DOHH2 (cell line): ENCODE measurements around the gene MED13L.

Experiments
- EZH2phosphoT487 ChIP-seq: fragments of 200-600 bp; sonication (generic); IDR thresholded peaks from 2 replicates; pipeline ENCODE4 v1.6.1; 2017; ENCODE audit warnings: borderline replicate concordance, mild to moderate bottlenecking, antibody characterized with exemption, low read length, moderate library complexity, mixed read lengths
- TF ChIP-seq, protein P1 (sequence below): fragments of 200-600 bp; sonication (generic); IDR thresholded peaks from one replicate; pipeline ENCODE4 v1.5.1; 2014; ENCODE audit warnings: antibody characterized with exemption, mild to moderate bottlenecking, low read depth, low read length; ENCODE audit not compliant: poor library complexity, severe bottlenecking

DNA sequence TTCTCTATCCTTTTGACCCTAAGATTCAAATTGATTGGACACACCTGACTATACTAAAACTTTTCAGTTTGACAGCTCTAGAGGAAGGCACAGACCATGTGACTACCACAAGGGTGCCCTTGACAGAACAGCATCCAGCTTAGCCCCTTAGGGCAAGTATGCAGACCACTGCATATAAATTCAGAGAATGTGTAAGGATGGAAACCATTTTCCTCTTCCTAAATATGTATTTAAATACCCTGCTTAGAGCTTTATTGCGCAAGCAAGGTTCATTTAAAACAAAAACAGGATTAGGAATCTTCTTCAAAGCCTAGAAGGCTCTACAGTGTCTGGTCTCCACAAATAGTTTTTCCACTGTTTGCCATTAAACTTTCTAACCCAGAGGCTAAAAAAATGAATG is 202.8 kb downstream of the MED13L start:
- TF ChIP-seq, protein P1, sequence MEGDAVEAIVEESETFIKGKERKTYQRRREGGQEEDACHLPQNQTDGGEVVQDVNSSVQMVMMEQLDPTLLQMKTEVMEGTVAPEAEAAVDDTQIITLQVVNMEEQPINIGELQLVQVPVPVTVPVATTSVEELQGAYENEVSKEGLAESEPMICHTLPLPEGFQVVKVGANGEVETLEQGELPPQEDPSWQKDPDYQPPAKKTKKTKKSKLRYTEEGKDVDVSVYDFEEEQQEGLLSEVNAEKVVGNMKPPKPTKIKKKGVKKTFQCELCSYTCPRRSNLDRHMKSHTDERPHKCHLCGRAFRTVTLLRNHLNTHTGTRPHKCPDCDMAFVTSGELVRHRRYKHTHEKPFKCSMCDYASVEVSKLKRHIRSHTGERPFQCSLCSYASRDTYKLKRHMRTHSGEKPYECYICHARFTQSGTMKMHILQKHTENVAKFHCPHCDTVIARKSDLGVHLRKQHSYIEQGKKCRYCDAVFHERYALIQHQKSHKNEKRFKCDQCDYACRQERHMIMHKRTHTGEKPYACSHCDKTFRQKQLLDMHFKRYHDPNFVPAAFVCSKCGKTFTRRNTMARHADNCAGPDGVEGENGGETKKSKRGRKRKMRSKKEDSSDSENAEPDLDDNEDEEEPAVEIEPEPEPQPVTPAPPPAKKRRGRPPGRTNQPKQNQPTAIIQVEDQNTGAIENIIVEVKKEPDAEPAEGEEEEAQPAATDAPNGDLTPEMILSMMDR: no peak
- no peak for TF ChIP-seq EZH2phosphoT487
